Uterus (tissue), 4 donors: Measurements from ENCODE around the gene JPH3. TPM values are rescaled to one million over a fixed set of nuclear protein-coding genes. Genes with fewer than 3 reads are reported as not detected.
"Not testable (repeated sequence)": the region's sequence is repeated elsewhere in the genome, so short reads cannot be mapped to it uniquely, and the experiment has no call there.

Experiments
- DNase-seq, 2 donors: peaks; one replicate each; pipeline ENCODE4 v3.0.0-alpha.2; 2019 to 2020
- H3K27ac ChIP-seq, 2 donors: fragments of 200-600 bp; sonication (generic); 1 replicate in 1 of 2; 2 replicates in 1 of 2; pipeline ENCODE4 v1.5.1; 2016 to 2018
- H3K27me3 ChIP-seq, 2 donors: fragments of 200-600 bp; sonication (generic); one replicate each; pipeline ENCODE4 v1.5.1; 2018 to 2019; ENCODE audit warnings: control low read depth in 1 of 2
- H3K36me3 ChIP-seq, 2 donors: fragments of 200-600 bp; sonication (generic); one replicate each; pipeline ENCODE4 v1.5.1; 2019; ENCODE audit warnings: control low read depth in 1 of 2
- H3K4me1 ChIP-seq, 2 donors: fragments of 200-600 bp; sonication (generic); one replicate each; pipeline ENCODE4 v1.5.1; 2018 to 2019; ENCODE audit warnings: control low read depth in 1 of 2
- H3K4me3 ChIP-seq, 2 donors: fragments of 200-600 bp; sonication (generic); 1 replicate in 1 of 2; 2 replicates in 1 of 2; pipeline ENCODE4 v1.5.1; 2018 to 2019; ENCODE audit warnings: mild to moderate bottlenecking in 1 of 2
- H3K9me3 ChIP-seq, 2 donors: fragments of 200-600 bp; sonication (generic); one replicate each; pipeline ENCODE4 v1.5.1; 2019; ENCODE audit warnings: control low read depth in 1 of 2
- POLR2A ChIP-seq, 2 donors: fragments of 450-650 bp; IDR thresholded peaks; one replicate each; pipeline ENCODE4 v1.6.1; 2016; ENCODE audit warnings: antibody characterized with exemption in 2 of 2, mild to moderate bottlenecking in 1 of 2, moderate library complexity in 1 of 2
- intact Hi-C: fragments of 100-400 bp; cut with DNase I; formaldehyde crosslinking; loops from one replicate; pipeline ENCODE4 v1.15.1; 2023; ENCODE audit warnings: low total_unique reads
- total RNA-seq, 4 donors: library from RNA; depleted of rRNA in 3 of 4; stranded (reverse); fragments of >200 nt in 3 of 4; gene quantifications; one replicate each; pipeline versions ENCODE4 v1.1.0 to v1.2.4, GENCODE V29; 2014 to 2023
- TF ChIP-seq, protein P1 (sequence below), 4 experiments: fragments of 200-600 bp in 2 of 4; fragments of 450-650 bp in 2 of 4; sonication (generic) in 2 of 4; IDR thresholded peaks; one replicate each; pipeline ENCODE4 v1.5.1; 2016 to 2019; ENCODE audit warnings: antibody characterized with exemption in 4 of 4, mild to moderate bottlenecking in 2 of 4, moderate library complexity in 1 of 4
- donor health status: DM: yes; HTN: yes; CAD: no.

JPH3 gene
- total RNA-seq, 4 donors from 2014 or later = 0.27 to 1.1 TPM; not detected in 2

- TF ChIP-seq, protein P1, sequence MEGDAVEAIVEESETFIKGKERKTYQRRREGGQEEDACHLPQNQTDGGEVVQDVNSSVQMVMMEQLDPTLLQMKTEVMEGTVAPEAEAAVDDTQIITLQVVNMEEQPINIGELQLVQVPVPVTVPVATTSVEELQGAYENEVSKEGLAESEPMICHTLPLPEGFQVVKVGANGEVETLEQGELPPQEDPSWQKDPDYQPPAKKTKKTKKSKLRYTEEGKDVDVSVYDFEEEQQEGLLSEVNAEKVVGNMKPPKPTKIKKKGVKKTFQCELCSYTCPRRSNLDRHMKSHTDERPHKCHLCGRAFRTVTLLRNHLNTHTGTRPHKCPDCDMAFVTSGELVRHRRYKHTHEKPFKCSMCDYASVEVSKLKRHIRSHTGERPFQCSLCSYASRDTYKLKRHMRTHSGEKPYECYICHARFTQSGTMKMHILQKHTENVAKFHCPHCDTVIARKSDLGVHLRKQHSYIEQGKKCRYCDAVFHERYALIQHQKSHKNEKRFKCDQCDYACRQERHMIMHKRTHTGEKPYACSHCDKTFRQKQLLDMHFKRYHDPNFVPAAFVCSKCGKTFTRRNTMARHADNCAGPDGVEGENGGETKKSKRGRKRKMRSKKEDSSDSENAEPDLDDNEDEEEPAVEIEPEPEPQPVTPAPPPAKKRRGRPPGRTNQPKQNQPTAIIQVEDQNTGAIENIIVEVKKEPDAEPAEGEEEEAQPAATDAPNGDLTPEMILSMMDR (IDR thresholded peaks at IDR 0.05) = no peak
- no peak for TF ChIP-seq POLR2A (IDR thresholded peaks at IDR 0.05)
- Histone ChIP-seq H3K27ac (no peak overlapping the region), H3K4me1 (no peaks in the 10 kb centered on the region), H3K9me3 (no peaks in the 10 kb centered on the region), H3K4me3 (no peak overlapping the region), H3K27me3 (no peaks in the 10 kb centered on the region), H3K36me3 (no peaks in the 10 kb centered on the region)
- DNase-seq = no peak
- intact Hi-C loops = no loop called here
These were observed 75.5 kb downstream of the JPH3 start for GRCh38 chr16:87677830-87678229.

DNA sequence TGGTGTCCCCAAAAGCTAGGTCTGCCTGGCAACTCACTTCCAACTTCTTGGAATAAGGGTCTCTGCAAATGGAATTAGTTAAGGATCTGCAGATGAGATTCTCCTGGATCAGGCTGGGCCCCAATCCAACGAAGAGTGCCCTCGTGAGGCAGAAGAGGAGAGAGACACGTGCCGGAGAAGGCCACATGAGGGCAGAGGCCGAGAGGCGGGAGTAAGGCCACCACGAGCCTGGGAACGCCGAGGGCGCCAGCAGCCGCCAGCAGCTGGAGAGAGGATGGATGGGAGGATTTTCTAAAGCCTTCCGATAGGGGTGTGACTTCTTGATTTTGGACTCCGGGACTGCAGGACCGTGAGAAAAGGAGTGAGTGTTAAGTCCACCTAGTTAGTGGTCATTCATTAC is 76.3 kb downstream of the JPH3 start:
- H3K9me3 ChIP-seq = no peaks in the 10 kb centered on the region
- no peak overlapping the region for H3K27ac ChIP-seq
- TF ChIP-seq, protein P1 (IDR thresholded peaks at IDR 0.05) = no peak
- TF ChIP-seq POLR2A (IDR thresholded peaks at IDR 0.05) = no peak
- DNase-seq = no peak
- H3K36me3 ChIP-seq = no peaks in the 10 kb centered on the region
- H3K4me1 ChIP-seq = no peaks in the 10 kb centered on the region
- H3K4me3 ChIP-seq = no peak overlapping the region
- no peaks in the 10 kb centered on the region for H3K27me3 ChIP-seq
- intact Hi-C loops = no loop called here

DNA sequence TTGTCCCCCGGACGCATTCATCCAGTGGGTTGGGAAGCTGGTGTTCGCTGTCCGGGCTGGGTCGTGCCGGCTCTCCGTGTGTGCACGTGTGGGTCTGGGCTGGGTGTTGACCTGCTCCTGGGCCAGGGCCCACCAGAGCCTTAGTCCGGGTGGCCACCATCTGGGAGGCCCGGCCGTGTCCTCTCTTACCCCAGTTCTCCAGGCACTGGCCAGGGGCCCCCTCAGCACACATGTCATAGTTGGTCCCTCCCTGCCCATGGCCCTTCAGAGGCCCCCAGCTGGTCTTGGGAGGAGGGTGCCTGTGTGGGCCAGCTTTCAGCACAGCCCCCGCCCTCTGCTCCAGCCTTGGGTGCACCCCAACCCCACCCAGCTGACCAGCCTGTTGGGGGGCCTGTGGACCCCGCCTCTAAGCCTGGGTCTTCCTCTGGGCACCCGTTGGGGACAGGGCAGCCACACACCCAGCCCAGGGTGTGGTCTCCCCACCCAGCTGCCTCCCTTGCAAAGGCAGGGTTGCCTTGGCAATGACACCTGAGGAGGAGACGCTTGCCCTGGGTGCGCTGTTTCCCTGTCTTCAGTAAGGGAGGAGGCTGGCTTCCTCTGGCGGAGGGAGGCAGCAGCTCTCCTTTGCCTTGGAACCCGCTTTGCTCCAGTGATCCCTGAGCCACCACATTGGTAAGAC is 77.4 kb downstream of the JPH3 start:
- intact Hi-C loops = no loop called here
- Histone ChIP-seq H3K27me3 (no peaks in the 10 kb centered on the region), H3K27ac (no peak overlapping the region), H3K4me1 (no peaks in the 10 kb centered on the region), H3K9me3 (no peaks in the 10 kb centered on the region), H3K36me3 (no peaks in the 10 kb centered on the region), H3K4me3 (no peak overlapping the region)
- DNase-seq = no peak
- TF ChIP-seq, protein P1 (IDR thresholded peaks at IDR 0.05) = no peak

DNA sequence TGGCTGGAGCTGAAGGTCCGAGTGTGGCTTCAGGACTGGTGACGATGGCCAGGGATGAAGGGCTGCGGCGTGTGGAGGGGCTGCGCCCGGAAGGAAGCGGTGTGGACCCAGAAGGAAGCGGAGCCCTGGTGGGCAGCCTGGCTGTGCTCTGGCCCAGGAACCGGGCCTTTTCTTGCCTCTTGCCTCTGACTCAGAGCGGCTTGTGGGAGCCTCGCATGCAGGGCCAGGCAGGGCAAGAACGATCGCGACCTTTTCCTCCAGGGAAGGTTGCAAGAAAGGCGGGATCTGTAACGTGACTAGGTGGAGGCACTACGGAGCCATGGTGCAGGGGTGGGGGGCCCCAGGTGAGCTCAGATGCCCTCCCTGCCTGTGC is 78.0 kb downstream of the JPH3 start:
- DNase-seq = no peak
- intact Hi-C loops = no loop called here
- Histone ChIP-seq H3K9me3 (no peaks in the 10 kb centered on the region), H3K4me3 (no peak overlapping the region), H3K36me3 (no peaks in the 10 kb centered on the region), H3K27ac (no peak overlapping the region), H3K4me1 (no peaks in the 10 kb centered on the region), H3K27me3 (no peaks in the 10 kb centered on the region)
- TF ChIP-seq, protein P1 (IDR thresholded peaks at IDR 0.05) = no peak
- TF ChIP-seq POLR2A (IDR thresholded peaks at IDR 0.05) = no peak

DNA sequence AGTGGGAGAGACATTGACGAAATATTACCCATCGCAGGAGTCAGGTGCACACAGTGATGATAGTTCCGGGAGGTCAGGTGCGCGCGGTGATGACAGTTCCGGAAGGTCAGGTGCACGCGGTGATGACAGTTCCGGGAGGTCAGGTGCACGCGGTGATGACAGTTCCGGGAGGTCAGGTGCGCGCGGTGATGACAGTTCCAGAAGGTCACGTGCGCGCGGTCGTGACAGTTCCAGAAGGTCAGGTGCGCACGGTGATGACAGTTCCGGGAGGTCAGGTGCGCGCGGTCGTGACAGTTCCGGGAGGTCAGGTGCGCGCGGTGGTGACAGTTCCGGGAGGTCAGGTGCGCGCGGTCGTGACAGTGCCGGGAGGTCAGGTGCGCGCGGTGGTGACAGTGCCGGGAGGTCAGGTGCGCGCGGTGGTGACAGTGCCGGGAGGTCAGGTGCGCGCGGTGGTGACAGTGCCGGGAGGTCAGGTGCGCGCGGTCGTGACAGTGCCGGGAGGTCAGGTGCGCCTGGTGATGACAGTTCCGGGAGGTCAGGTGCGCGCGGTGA is 78.8 kb downstream of the JPH3 start:
- H3K36me3 ChIP-seq, H3K4me1 ChIP-seq, H3K27ac ChIP-seq, DNase-seq, H3K4me3 ChIP-seq, H3K27me3 ChIP-seq, H3K9me3 ChIP-seq, intact Hi-C loops: not testable (repeated sequence)
